ENCODE results near the gene PXMP4.

DNA sequence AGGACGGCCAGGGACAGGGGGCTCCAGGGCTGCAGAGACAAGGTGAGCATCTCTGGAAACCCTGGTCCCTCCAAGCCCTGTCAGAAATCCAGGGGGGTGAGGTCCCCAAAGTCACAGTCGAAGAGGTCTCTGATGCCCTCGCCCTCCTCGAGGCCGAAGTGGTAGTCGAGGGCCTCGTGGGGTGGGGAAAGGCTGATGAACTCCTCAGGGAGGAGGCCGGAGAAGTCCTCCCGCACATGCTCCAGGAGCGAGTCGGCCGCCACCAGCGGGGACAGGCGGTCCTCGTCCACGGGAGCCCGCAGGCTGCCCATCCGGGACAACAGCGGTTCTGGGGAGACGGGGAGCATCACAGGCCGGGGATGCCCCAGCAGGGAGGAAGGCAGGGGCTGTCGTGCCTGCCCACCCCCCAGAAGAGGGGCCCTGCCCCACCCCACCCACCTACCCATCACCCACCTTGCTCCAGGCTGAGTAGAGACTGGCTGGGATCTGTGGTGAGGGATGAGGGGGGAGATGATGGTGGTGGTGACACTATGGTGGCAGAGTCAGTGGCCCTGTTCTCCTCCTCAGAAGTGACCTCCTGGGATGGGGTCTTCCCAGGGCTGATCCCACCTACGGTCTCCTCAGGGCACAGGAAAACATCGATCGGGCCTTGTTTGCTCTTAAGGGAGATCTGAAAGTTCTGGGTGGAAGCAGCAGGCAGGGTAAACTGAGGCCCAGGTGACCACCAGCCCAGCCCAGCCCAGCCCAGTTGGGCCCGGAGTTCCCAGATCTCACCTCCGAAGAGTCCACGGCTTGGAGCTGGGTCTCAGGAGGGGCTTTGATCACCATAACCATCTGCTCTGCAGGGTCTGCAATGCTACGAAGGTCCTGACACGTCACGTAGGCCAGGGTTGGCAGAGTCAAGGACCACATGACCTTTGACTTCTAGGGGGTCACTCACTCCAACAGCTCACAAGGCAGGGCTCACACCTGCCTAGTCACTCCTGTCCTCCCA is 43.2 kb downstream of the PXMP4 start:
- TF ChIP-seq ZNF350 (tag by site-specific recombination; IDR thresholded peaks at IDR 0.05) (no peak), ZBTB1 (tag by site-specific recombination; IDR thresholded peaks at IDR 0.05) (no peak), RBAK (tag by site-specific recombination; IDR thresholded peaks at IDR 0.05) (no peak), ELK4 (IDR thresholded peaks at IDR 0.05; ENCODE audit: borderline replicate concordance, low read depth, low read length) (no peak)
- TF ChIP-seq, protein P1, sequence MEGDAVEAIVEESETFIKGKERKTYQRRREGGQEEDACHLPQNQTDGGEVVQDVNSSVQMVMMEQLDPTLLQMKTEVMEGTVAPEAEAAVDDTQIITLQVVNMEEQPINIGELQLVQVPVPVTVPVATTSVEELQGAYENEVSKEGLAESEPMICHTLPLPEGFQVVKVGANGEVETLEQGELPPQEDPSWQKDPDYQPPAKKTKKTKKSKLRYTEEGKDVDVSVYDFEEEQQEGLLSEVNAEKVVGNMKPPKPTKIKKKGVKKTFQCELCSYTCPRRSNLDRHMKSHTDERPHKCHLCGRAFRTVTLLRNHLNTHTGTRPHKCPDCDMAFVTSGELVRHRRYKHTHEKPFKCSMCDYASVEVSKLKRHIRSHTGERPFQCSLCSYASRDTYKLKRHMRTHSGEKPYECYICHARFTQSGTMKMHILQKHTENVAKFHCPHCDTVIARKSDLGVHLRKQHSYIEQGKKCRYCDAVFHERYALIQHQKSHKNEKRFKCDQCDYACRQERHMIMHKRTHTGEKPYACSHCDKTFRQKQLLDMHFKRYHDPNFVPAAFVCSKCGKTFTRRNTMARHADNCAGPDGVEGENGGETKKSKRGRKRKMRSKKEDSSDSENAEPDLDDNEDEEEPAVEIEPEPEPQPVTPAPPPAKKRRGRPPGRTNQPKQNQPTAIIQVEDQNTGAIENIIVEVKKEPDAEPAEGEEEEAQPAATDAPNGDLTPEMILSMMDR (tag by site-specific recombination; IDR thresholded peaks at IDR 0.05) = no peak

Data from HEK293 (cell line).